Hepatocyte (in vitro differentiated cells): Measurements from ENCODE around the gene TMEM169. TPM values are rescaled to one million over a fixed set of nuclear protein-coding genes. Genes with fewer than 3 reads are reported as not detected.
A peak's percentile ranks its signal among the peaks of the same experiment; 100 is the strongest.

Experiments used
- DNase-seq: peaks from one replicate; pipeline ENCODE4 v3.0.0-alpha.2; 2016; ENCODE audit warnings: low spot score
- H2AFZ ChIP-seq: fragments of 200-600 bp; sonication (generic); 2 replicates; pipeline ENCODE4 v1.6.0; 2016; ENCODE audit warnings: antibody characterized with exemption, mild to moderate bottlenecking
- H3K27ac ChIP-seq: fragments of 200-600 bp; sonication (generic); 2 replicates; pipeline ENCODE4 v1.5.1; 2016; ENCODE audit warnings: mild to moderate bottlenecking
- H3K27me3 ChIP-seq: fragments of 200-600 bp; sonication (generic); 2 replicates; pipeline ENCODE4 v1.6.1; 2016
- H3K36me3 ChIP-seq: fragments of 200-600 bp; sonication (generic); replicated peaks from 2 replicates; pipeline ENCODE4 v1.5.1; 2016; ENCODE audit warnings: low read depth; ENCODE audit not compliant: insufficient read depth
- H3K4me1 ChIP-seq: fragments of 200-600 bp; sonication (generic); 2 replicates; pipeline ENCODE4 v1.5.1; 2016; ENCODE audit warnings: mild to moderate bottlenecking, moderate library complexity; ENCODE audit not compliant: insufficient read depth
- H3K4me2 ChIP-seq: fragments of 200-600 bp; sonication (generic); 2 replicates; pipeline ENCODE4 v1.6.0; 2016
- H3K4me3 ChIP-seq: fragments of 200-600 bp; sonication (generic); 2 replicates; pipeline ENCODE4 v1.5.1; 2016; ENCODE audit warnings: mild to moderate bottlenecking
- H3K79me2 ChIP-seq: fragments of 200-600 bp; sonication (generic); 2 replicates; pipeline ENCODE4 v1.6.0; 2017; ENCODE audit warnings: mild to moderate bottlenecking
- H3K9me2 ChIP-seq: fragments of 200-600 bp; sonication (generic); replicated peaks from 2 replicates; pipeline ENCODE4 v1.6.0; 2017; ENCODE audit warnings: mild to moderate bottlenecking; ENCODE audit not compliant: insufficient read depth
- H3K9me3 ChIP-seq: fragments of 200-600 bp; sonication (generic); 2 replicates; pipeline ENCODE4 v1.5.1; 2016; ENCODE audit warnings: low read depth, mild to moderate bottlenecking
- H4K20me1 ChIP-seq: fragments of 200-600 bp; sonication (generic); 2 replicates; pipeline ENCODE4 v1.6.0; 2016; ENCODE audit warnings: mild to moderate bottlenecking; ENCODE audit not compliant: insufficient read depth, poor library complexity, severe bottlenecking
- EZH2 ChIP-seq: fragments of 200-600 bp; sonication (generic); IDR thresholded peaks from 2 replicates; pipeline ENCODE4 v1.6.1; 2016; ENCODE audit warnings: antibody characterized with exemption, mild to moderate bottlenecking, borderline replicate concordance
- EZH2phosphoT487 ChIP-seq: fragments of 200-600 bp; sonication (generic); IDR thresholded peaks from one replicate; pipeline ENCODE4 v1.6.1; 2018; ENCODE audit warnings: antibody characterized with exemption, mild to moderate bottlenecking, low read depth, moderate library complexity; ENCODE audit not compliant: unreplicated experiment, severe bottlenecking
- WGBS: methylation state at CpG from one replicate; pipeline ENCODE4 v1.1.6; 2016; ENCODE audit warnings: low lambda C conversion rate; ENCODE audit errors: missing lambda C conversion rate; 5-methylcytosine and 5-hydroxymethylcytosine counted together
- polyA plus RNA-seq: library from polyadenylated mRNA; unstranded; fragments of >200 nt; fragmentation: Nextera tagmentation; extraction: Ambion mirVana; gene quantifications from 2 replicates; pipeline ENCODE4 v1.2.1, GENCODE V29; 2016
- total RNA-seq: library from RNA; depleted of rRNA; stranded (reverse); fragments of >200 nt; gene quantifications from 2 replicates; pipeline ENCODE4 v1.2.3, GENCODE V29; 2014
- TF ChIP-seq, protein P1 (sequence below): fragments of 200-600 bp; sonication (generic); IDR thresholded peaks from 2 replicates; pipeline ENCODE4 v1.5.1; 2016; ENCODE audit warnings: antibody characterized with exemption, mild to moderate bottlenecking; ENCODE audit not compliant: poor library complexity

TMEM169 gene
- total and polyA plus RNA-seq, 2 experiments from 2014 or later: 0.91 to 1.1 TPM

DNA sequence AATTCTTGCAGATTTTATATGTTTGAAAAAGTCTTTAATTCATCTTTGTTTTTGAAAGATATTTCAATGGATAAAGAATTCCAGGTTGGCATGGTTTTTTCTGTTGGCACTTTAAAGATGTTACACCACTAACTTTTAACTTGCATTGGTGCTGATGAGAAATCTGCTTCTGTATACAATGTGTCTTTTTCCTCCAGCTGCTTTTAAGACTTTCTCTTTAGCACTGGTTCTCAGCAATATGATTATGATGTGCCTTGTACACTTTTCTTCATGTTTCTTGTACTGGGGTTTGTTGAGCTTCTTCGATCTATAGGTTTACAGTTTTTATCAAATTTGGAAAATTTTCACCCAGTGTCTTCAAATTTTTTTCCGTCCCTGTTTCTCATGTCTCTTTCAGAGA is 29.3 kb upstream of the TMEM169 start:
- peaks cover 4% of the 10 kb centered on the region for H3K4me1 ChIP-seq
- H2AFZ ChIP-seq: no peak overlapping the region
- no peak for DNase-seq
- H3K27ac ChIP-seq: no peak overlapping the region
- H3K27me3 ChIP-seq: no peaks in the 10 kb centered on the region
- no peaks in the 10 kb centered on the region for H4K20me1 ChIP-seq
- no peaks in the 10 kb centered on the region for H3K79me2 ChIP-seq
- H3K4me3 ChIP-seq: no peak overlapping the region
- no peaks in the 10 kb centered on the region for H3K36me3 ChIP-seq
- no peaks in the 10 kb centered on the region for H3K9me2 ChIP-seq
- no peak overlapping the region for H3K4me2 ChIP-seq
- 95% methylated on average over 2 of the region's 2 CpGs for WGBS
- TF ChIP-seq EZH2: no peak
- no peak for TF ChIP-seq EZH2phosphoT487
- TF ChIP-seq, protein P1, sequence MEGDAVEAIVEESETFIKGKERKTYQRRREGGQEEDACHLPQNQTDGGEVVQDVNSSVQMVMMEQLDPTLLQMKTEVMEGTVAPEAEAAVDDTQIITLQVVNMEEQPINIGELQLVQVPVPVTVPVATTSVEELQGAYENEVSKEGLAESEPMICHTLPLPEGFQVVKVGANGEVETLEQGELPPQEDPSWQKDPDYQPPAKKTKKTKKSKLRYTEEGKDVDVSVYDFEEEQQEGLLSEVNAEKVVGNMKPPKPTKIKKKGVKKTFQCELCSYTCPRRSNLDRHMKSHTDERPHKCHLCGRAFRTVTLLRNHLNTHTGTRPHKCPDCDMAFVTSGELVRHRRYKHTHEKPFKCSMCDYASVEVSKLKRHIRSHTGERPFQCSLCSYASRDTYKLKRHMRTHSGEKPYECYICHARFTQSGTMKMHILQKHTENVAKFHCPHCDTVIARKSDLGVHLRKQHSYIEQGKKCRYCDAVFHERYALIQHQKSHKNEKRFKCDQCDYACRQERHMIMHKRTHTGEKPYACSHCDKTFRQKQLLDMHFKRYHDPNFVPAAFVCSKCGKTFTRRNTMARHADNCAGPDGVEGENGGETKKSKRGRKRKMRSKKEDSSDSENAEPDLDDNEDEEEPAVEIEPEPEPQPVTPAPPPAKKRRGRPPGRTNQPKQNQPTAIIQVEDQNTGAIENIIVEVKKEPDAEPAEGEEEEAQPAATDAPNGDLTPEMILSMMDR: no peak
- H3K9me3 ChIP-seq: no peaks in the 10 kb centered on the region

DNA sequence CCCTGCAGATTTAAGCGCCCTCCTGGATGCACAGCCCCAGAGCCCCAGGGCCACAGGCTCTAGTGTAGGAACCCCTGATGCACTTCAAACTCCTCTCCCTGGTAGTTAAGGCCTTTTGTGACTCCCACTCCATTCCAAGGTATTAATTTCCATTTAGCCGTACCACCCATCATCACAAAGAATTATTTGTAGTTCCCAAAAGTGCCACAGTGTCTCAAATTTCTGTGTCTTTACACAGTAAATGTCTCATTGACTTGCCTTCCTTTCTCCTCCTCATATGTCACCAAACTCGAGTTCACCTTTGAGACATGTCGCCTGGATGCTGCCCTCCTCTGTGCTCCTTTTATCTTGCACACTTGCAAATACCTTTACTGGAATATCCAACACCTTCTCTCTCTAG is 26.0 kb upstream of the TMEM169 start:
- no peaks in the 10 kb centered on the region for H4K20me1 ChIP-seq
- no peaks in the 10 kb centered on the region for H3K79me2 ChIP-seq
- H2AFZ ChIP-seq: no peak overlapping the region
- peaks cover 4% of the 10 kb centered on the region for H3K4me1 ChIP-seq
- no peaks in the 10 kb centered on the region for H3K9me3 ChIP-seq
- TF ChIP-seq EZH2 (no peak), EZH2phosphoT487 (no peak)
- TF ChIP-seq, protein P1: no peak
- H3K4me2 ChIP-seq: no peak overlapping the region
- H3K27me3 ChIP-seq: no peaks in the 10 kb centered on the region
- no peak overlapping the region for H3K27ac ChIP-seq
- no peak for DNase-seq
- no peak overlapping the region for H3K4me3 ChIP-seq
- no peaks in the 10 kb centered on the region for H3K9me2 ChIP-seq
- WGBS: 87% methylated on average over 4 of the region's 4 CpGs
- H3K36me3 ChIP-seq: no peaks in the 10 kb centered on the region

DNA sequence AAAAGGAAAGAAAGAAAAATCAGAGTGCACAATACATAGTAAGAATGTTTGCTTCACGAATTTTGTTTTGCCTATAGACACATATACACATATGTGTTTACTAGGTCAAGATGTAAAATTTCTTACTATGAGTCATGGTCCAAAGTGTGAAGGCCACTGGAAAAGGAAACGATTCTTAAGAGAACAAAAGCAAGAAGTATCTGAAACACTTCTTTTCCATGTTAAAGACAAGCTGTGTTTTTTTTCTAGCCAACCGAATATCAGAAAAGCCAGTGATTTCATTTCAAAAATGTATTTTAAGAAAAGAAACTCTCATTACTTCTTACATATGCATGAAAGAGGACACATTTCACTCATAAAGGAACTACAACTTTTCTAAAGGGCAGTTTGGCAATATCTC is 25.0 kb upstream of the TMEM169 start:
- Histone ChIP-seq H3K36me3 (no peaks in the 10 kb centered on the region), H3K27me3 (no peaks in the 10 kb centered on the region), H3K27ac (peak overlapping the region; percentile 65), H3K4me2 (peak overlapping the region; percentile 67), H3K4me3 (no peak overlapping the region), H2AFZ (no peak overlapping the region), H4K20me1 (no peaks in the 10 kb centered on the region), H3K9me2 (no peaks in the 10 kb centered on the region), H3K9me3 (no peaks in the 10 kb centered on the region), H3K4me1 (peaks cover 4% of the 10 kb centered on the region), H3K79me2 (no peaks in the 10 kb centered on the region)
- DNase-seq: peak; percentile 18
- no peak for TF ChIP-seq EZH2phosphoT487
- TF ChIP-seq EZH2: no peak
- TF ChIP-seq, protein P1: no peak
- WGBS: 76% methylated on average over 3 of the region's 3 CpGs

DNA sequence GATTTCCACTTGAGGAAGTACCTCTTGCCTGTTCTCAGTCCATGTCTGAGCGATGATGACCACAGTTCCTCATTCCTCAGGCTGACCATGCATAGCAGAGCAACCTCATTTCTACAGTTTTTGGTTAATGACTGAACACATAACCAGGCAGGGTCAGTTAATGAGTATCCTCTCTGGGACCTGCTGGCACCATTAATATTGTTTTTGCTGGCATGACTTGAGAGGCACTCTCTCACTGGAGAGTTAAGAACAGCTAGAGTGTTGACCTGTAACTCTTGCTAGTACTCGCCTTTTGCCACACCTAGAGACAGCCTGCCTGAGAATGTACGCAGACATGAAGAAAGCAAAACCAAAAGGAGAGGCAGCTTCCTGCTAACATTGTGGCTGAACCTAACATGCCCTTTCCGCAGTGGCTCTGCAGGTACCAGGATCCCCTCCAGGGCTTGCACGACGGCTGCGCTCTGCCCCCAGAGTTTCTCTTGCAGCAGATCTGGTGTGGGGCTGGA is 24.0 kb upstream of the TMEM169 start:
- 71% methylated on average over 7 of the region's 7 CpGs for WGBS
- Histone ChIP-seq H3K4me2 (peak overlapping the region; percentile 67), H3K36me3 (no peaks in the 10 kb centered on the region), H3K4me3 (no peak overlapping the region), H3K27ac (peak overlapping the region; percentile 65), H3K4me1 (peaks cover 4% of the 10 kb centered on the region), H4K20me1 (no peaks in the 10 kb centered on the region), H3K9me3 (no peaks in the 10 kb centered on the region), H2AFZ (peak overlapping the region; percentile 1), H3K27me3 (no peaks in the 10 kb centered on the region), H3K9me2 (no peaks in the 10 kb centered on the region), H3K79me2 (no peaks in the 10 kb centered on the region)
- TF ChIP-seq, protein P1: no peak
- TF ChIP-seq EZH2 (no peak), EZH2phosphoT487 (no peak)
- DNase-seq: peak; percentile 37
